HG03095 (cell line): ENCODE measurements around the gene SPINK4.
A peak's percentile ranks its signal among the peaks of the same experiment; 100 is the strongest.

Source experiments
- ATAC-seq: cut with Tn5 transposase; IDR thresholded peaks from one replicate; pipeline ENCODE4 v1.9.1; 2021; ENCODE audit warnings: moderate library complexity; ENCODE audit not compliant: unreplicated experiment

Gene SPINK4

GRCh38 chr9:33290247-33291030 lies 50.5 kb downstream of the SPINK4 start, which contains the start of gene NFX1:
Gene NFX1, plus strand, starts transcription at chr9:33290516. Its CDS starts 57 bp downstream, at chr9:33290573.
- peak; percentile 76 for ATAC-seq

- ATAC-seq, result peak; percentile 0
Observed at GRCh38 chr9:33291031-33291397, 51.0 kb downstream of the SPINK4 start.

GRCh38 chr9:33291901-33292300 lies 51.9 kb downstream of the SPINK4 start:
- ATAC-seq, result no peak

GRCh38 chr9:33293782-33294181 lies 53.8 kb downstream of the SPINK4 start:
- no peak for ATAC-seq

GRCh38 chr9:33294670-33295432 lies 54.9 kb downstream of the SPINK4 start:
- ATAC-seq, result no peak

- peak; percentile 36 for ATAC-seq
Observed at GRCh38 chr9:33295571-33295970, 55.6 kb downstream of the SPINK4 start.

- peak; percentile 93 for ATAC-seq
Observed at GRCh38 chr9:33297432-33297831, 57.5 kb downstream of the SPINK4 start.
